ENCODE results near the gene MUC13.

DNA sequence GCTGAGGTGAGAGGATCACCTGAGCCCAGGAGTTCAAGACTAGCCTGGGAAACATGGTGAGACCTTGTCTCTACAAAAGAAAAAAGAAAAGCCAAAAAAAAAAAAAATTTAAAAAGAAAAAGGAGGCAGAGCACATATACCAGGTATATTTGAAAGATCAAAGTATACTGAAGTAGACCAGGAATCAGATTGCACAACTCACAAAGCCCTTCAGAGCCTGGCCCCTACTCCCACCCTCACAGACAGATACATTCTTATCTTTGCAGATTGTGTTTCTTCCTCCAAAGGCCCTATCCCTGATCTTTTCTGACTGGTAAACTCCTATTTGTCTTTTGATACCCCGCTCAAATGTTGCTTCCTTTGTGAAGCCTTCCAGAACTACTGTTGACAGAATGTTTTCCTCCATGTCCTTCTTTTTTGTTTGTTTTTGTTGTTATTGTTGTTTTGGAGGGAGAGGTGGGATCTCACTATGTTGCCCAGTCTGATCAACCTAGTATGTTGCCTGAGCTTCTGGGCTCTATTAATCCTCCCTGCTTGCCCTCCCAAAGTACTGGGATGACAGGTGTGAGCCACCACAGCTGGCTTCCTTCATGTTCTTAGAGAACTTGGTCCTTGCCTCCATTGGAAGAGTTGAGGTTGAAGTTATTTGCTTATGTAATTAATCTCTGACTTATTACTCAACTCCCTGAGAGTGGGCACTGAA lies 37.6 kb downstream of the MUC13 start:
- TF ChIP-seq TCF12 (IDR thresholded peaks at IDR 0.05; ENCODE audit: low read depth), result no peak
- no peak for TF ChIP-seq REST (IDR thresholded peaks at IDR 0.05; ENCODE audit: low read depth)
- no peak for TF ChIP-seq EP300 (IDR thresholded peaks at IDR 0.05; ENCODE audit: borderline replicate concordance)
- TF ChIP-seq CREB1 (IDR thresholded peaks at IDR 0.05; ENCODE audit: low read depth), result no peak
- no peak for TF ChIP-seq NFIC (IDR thresholded peaks at IDR 0.05)
- TF ChIP-seq CEBPB (IDR thresholded peaks at IDR 0.05), result no peak
- TF ChIP-seq, protein P1, sequence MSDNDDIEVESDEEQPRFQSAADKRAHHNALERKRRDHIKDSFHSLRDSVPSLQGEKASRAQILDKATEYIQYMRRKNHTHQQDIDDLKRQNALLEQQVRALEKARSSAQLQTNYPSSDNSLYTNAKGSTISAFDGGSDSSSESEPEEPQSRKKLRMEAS (IDR thresholded peaks at IDR 0.05), result no peak
- TF ChIP-seq YY1 (IDR thresholded peaks at IDR 0.05; ENCODE audit: low read depth), result no peak
- TF ChIP-seq USF1 (IDR thresholded peaks at IDR 0.05), result no peak
- TF ChIP-seq TAF1 (IDR thresholded peaks at IDR 0.05; ENCODE audit: low read depth), result no peak
- no peak for TF ChIP-seq FOXM1 (IDR thresholded peaks at IDR 0.05; ENCODE audit: borderline replicate concordance, low read depth)

Data from Ishikawa (cell line).